ENCODE results near the gene RASA3. TPM values are rescaled to one million over a fixed set of nuclear protein-coding genes. Genes with fewer than 3 reads are reported as not detected.

RASA3 gene
- total and polyA plus RNA-seq, 2 of the 4 experiments (the other 2 are of a cell fraction) = 21.0 to 31.4 TPM

- no peak overlapping the region for H2AK5ac ChIP-seq (ENCODE audit: low read depth, low read length)
- dilution Hi-C loops (cut with HindIII; ENCODE audit: low sequenced_read_pairs, unreplicated experiment) = no loop called here
- H3K4me2 ChIP-seq (ENCODE audit: low read depth, low read length) = no peak overlapping the region
- H3K14ac ChIP-seq (replicated peaks; ENCODE audit: low read depth, low read length) = no peak overlapping the region
- peaks cover 23 to 65% of the 10 kb centered on the region in 2 experiments for H3K79me1 ChIP-seq (ENCODE audit: low read depth in 1 of 2, low read length in 2 of 2)
- H4K8ac ChIP-seq (ENCODE audit: low read depth in 2 of 2, low read length in 2 of 2) = no peak overlapping the region; a peak in 1 of 4 replicates
- H3K9me3 ChIP-seq (ENCODE audit: control insufficient read depth, insufficient read depth, low read length) = no peaks in the 10 kb centered on the region
- in situ Hi-C loops (cut with MboI; ENCODE audit: low sequenced_read_pairs) = no loop called here
- DNase-seq = no peak
- H4K91ac ChIP-seq (ENCODE audit: insufficient read depth, low read depth, low read length) = no peak overlapping the region
- H3K36me3 ChIP-seq (ENCODE audit: control insufficient read depth, insufficient read depth, low read length) = peaks cover 83% of the 10 kb centered on the region
- POLR2A ChIA-PET (ENCODE audit: unreplicated experiment) = no interaction called here
- H3K4ac ChIP-seq (ENCODE audit: low read depth, low read length) = no peak overlapping the region
- no peak overlapping the region for H2BK20ac ChIP-seq (ENCODE audit: low read depth, low read length)
- no peaks in the 10 kb centered on the region; the same call in 1 of the 2 replicates for H3K9me1 ChIP-seq (ENCODE audit: insufficient read depth, low read length)
- no peak overlapping the region for H3K9ac ChIP-seq (ENCODE audit: low read depth, low read length)
- H2BK120ac ChIP-seq (ENCODE audit: low read depth, low read length) = no peak overlapping the region
- no peaks in the 10 kb centered on the region for H3K4me1 ChIP-seq (ENCODE audit: control insufficient read depth, insufficient read depth, low read length)
- ATAC-seq (ENCODE audit: low read depth) = peak; percentile 38; the same call in 1 of the 2 replicates
- H3K23ac ChIP-seq (ENCODE audit: low read depth, low read length) = no peak overlapping the region
- H4K20me1 ChIP-seq (ENCODE audit: insufficient read depth, low read length) = peaks cover 7% of the 10 kb centered on the region
- H3K4me3 ChIP-seq (ENCODE audit: insufficient read depth, low read depth, low read length) = no peak overlapping the region
- no peak overlapping the region for H2AFZ ChIP-seq (replicated peaks; ENCODE audit: low read length, poor library complexity)
- H3K56ac ChIP-seq (ENCODE audit: extremely low read depth, insufficient read depth, low read length) = no peak overlapping the region
- H3K18ac ChIP-seq (ENCODE audit: low read depth, low read length) = no peak overlapping the region
- peak; percentile 14; the same call in 1 of the 2 replicates for TF ChIP-seq USF2 (IDR thresholded peaks at IDR 0.05; ENCODE audit: low read depth, low read length)
- TF ChIP-seq POLR2A (IDR thresholded peaks at IDR 0.05; ENCODE audit: low read depth, low read length) = no peak
- H3K27me3 ChIP-seq (ENCODE audit: control insufficient read depth, insufficient read depth, low read length) = no peaks in the 10 kb centered on the region
- 100% methylated on average over 1 of the region's 13 CpGs; no CpG with 5 or more reads in 1 of the 2 experiments for WGBS, 2 experiments (ENCODE audit: extremely low coverage in 2 of 2, insufficient read length in 1 of 2)
- no peak overlapping the region for H4K5ac ChIP-seq (ENCODE audit: low read depth, low read length)
- no peak overlapping the region for H2BK15ac ChIP-seq (ENCODE audit: low read depth, low read length)
- no peak overlapping the region for H3K27ac ChIP-seq (ENCODE audit: insufficient read depth, low read length)
- H2AK9ac ChIP-seq (replicated peaks; ENCODE audit: low read depth, low read length, poor library complexity) = peak overlapping the region; percentile 39
- intact Hi-C loops (cut with micrococcal nuclease) = no loop called here
- BruUV-seq (replicated peaks) = no TSS peak
- CTCF ChIA-PET = no interaction called here
- H2BK5ac ChIP-seq (ENCODE audit: low read depth, low read length, poor library complexity, severe bottlenecking) = no peak overlapping the region
These were observed 113.1 kb downstream of the RASA3 start for GRCh38 chr13:114019367-114019766.

Measured in IMR-90 (cell line).